ENCODE data around the gene KCNMA1.

GRCh38 chr10:76916536-76916935 is 721.1 kb downstream of the KCNMA1 start:
- TF ChIP-seq CTCF (IDR thresholded peaks at IDR 0.05) (no peak), POLR2A (IDR thresholded peaks at IDR 0.05) (no peak)
